PFSK-1 (cell line): ENCODE measurements around the gene CNN2.

Experiments used
- FOXP2 ChIP-seq: optimal IDR thresholded peaks from 2 replicates; pipeline ENCODE3; 2011; ENCODE audit warnings: borderline replicate concordance, control low read depth, inconsistent platforms; ENCODE audit not compliant: insufficient read depth; ENCODE audit errors: extremely low read length, extremely low read depth
- POLR2AphosphoS5 ChIP-seq: IDR thresholded peaks from 2 replicates; pipeline ENCODE4 v1.6.1; 2012; ENCODE audit warnings: low read depth, mild to moderate bottlenecking, control low read depth, low read length, moderate library complexity
- REST ChIP-seq, 2 experiments: IDR thresholded peaks; 2 replicates each; pipeline versions ENCODE4 v1.6.1 to v1.8.0; 2011 to 2012; ENCODE audit warnings: low read depth in 2 of 2, low read length in 2 of 2, control low read depth in 1 of 2, inconsistent platforms in 1 of 2, mild to moderate bottlenecking in 1 of 2, moderate library complexity in 1 of 2; ENCODE audit not compliant: insufficient read depth in 1 of 2
- SIN3A ChIP-seq: IDR thresholded peaks from 2 replicates; pipeline ENCODE4 v1.6.1; 2012; ENCODE audit warnings: mild to moderate bottlenecking, low read length, moderate library complexity, borderline replicate concordance; ENCODE audit not compliant: insufficient read depth
- TAF1 ChIP-seq: IDR thresholded peaks from 2 replicates; pipeline ENCODE4 v1.6.1; 2012; ENCODE audit warnings: low read length, control low read depth, borderline replicate concordance; ENCODE audit not compliant: insufficient read depth

Gene CNN2

GRCh38 chr19:1017115-1017905 is 9.1 kb upstream of the CNN2 start:
- TF ChIP-seq SIN3A (no peak), REST (IDR thresholded peaks at IDR 0.05; ENCODE audit: insufficient read depth in 1 of 2, low read depth in 2 of 2, low read length in 2 of 2) (no peak)

- TF ChIP-seq FOXP2 (no peak), SIN3A (no peak), REST (IDR thresholded peaks at IDR 0.05; ENCODE audit: insufficient read depth in 1 of 2, low read depth in 2 of 2, low read length in 2 of 2) (no peak), POLR2AphosphoS5 (no peak), TAF1 (no peak)
Measured at GRCh38 chr19:1017906-1018305, 8.5 kb upstream of the CNN2 start.

- TF ChIP-seq TAF1 (no peak), REST (IDR thresholded peaks at IDR 0.05; ENCODE audit: insufficient read depth in 1 of 2, low read depth in 2 of 2, low read length in 2 of 2) (no peak), POLR2AphosphoS5 (no peak), FOXP2 (no peak), SIN3A (no peak)
Measured at GRCh38 chr19:1018393-1018792, 8.0 kb upstream of the CNN2 start.

- TF ChIP-seq TAF1 (no peak), REST (IDR thresholded peaks at IDR 0.05; ENCODE audit: insufficient read depth in 1 of 2, low read depth in 2 of 2, low read length in 2 of 2) (no peak), POLR2AphosphoS5 (no peak), FOXP2 (no peak), SIN3A (no peak)
Measured at GRCh38 chr19:1018932-1019615, 7.3 kb upstream of the CNN2 start.

- TF ChIP-seq REST (IDR thresholded peaks at IDR 0.05; ENCODE audit: insufficient read depth in 1 of 2, low read depth in 2 of 2, low read length in 2 of 2) (no peak), POLR2AphosphoS5 (no peak), FOXP2 (no peak), SIN3A (no peak), TAF1 (no peak)
Measured at GRCh38 chr19:1019616-1019961, 6.8 kb upstream of the CNN2 start.
